Lower lobe of right lung (tissue), 2 donors: ENCODE measurements around the gene ULBP3. TPM values are rescaled to one million over a fixed set of nuclear protein-coding genes. Genes with fewer than 3 reads are reported as not detected.

Experiments
- ATAC-seq, 2 donors: fragments of 200-7000 bp; cut with Tn5 transposase; one replicate each; pipeline ENCODE4 v1.9.1; 2020 to 2022; ENCODE audit warnings: mild to moderate bottlenecking in 2 of 2, moderate library complexity in 2 of 2
- DNase-seq: peaks from one replicate; pipeline ENCODE4 v3.0.0-alpha.2; 2020
- H3K27ac ChIP-seq: fragments of 200-600 bp; one replicate; pipeline ENCODE4 v1.8.0; 2022
- H3K27me3 ChIP-seq: fragments of 200-600 bp; one replicate; pipeline ENCODE4 v1.8.0; 2022; ENCODE audit warnings: low read depth
- H3K36me3 ChIP-seq: fragments of 200-600 bp; one replicate; pipeline ENCODE4 v1.8.0; 2022; ENCODE audit warnings: mild to moderate bottlenecking
- H3K4me1 ChIP-seq: fragments of 200-600 bp; one replicate; pipeline ENCODE4 v1.8.0; 2022
- H3K4me3 ChIP-seq: fragments of 200-600 bp; one replicate; pipeline ENCODE4 v1.8.0; 2022; ENCODE audit warnings: mild to moderate bottlenecking
- H3K9me3 ChIP-seq: fragments of 200-600 bp; one replicate; pipeline ENCODE4 v1.8.0; 2022
- intact Hi-C: fragments of 100-400 bp; cut with DNase I; formaldehyde crosslinking; loops from one replicate; pipeline ENCODE4 v1.11.0; 2022
- total RNA-seq: library from RNA; stranded (reverse); fragmentation: NEBNext Ultra II Directional; extraction: Animal tissue kit (Norgen Biotek cat#: 25700); gene quantifications from one replicate; pipeline ENCODE4 v1.2.1, GENCODE V29; 2021
- TF ChIP-seq, protein P1 (sequence below): fragments of 200-600 bp; IDR thresholded peaks from one replicate; pipeline ENCODE4 v1.8.0; 2022; ENCODE audit warnings: antibody characterized with exemption, mild to moderate bottlenecking
- donor health status: DM: no; HTN: yes; CAD: no; lungs with severe emphysema.

ULBP3 gene
- total RNA-seq, 1 donor from 2014 or later: 2.4 TPM

DNA sequence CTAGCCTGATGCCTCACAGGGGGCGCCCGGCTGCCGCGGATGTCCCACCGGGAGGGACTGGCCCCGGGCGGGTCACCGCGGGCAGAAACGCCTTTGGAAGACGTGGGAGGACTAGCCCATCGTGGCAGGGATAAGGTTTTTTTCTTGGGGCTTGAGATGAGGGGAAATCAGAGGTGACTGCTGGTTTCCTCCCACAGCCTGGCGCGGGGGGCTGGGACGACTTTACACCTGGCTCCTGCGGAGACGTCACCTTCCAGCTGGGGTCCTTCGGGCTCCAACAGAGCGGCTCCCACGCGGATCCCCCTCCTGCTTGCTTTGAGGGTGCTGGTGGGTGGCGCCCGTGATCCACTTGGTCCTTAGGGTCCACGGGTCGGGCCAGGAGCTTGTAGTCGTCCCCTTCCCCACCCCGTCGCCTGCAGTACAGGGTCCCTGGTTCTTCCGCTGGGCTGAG, 11.4 kb downstream of the ULBP3 start:
- DNase-seq (no peak), ATAC-seq (no peak)
- H3K27me3 ChIP-seq: peaks cover 16% of the 10 kb centered on the region
- H3K36me3 ChIP-seq: no peaks in the 10 kb centered on the region
- no peaks in the 10 kb centered on the region for H3K4me1 ChIP-seq
- no peaks in the 10 kb centered on the region for H3K9me3 ChIP-seq
- no peak overlapping the region for H3K4me3 ChIP-seq
- no peak overlapping the region for H3K27ac ChIP-seq
- TF ChIP-seq, protein P1, sequence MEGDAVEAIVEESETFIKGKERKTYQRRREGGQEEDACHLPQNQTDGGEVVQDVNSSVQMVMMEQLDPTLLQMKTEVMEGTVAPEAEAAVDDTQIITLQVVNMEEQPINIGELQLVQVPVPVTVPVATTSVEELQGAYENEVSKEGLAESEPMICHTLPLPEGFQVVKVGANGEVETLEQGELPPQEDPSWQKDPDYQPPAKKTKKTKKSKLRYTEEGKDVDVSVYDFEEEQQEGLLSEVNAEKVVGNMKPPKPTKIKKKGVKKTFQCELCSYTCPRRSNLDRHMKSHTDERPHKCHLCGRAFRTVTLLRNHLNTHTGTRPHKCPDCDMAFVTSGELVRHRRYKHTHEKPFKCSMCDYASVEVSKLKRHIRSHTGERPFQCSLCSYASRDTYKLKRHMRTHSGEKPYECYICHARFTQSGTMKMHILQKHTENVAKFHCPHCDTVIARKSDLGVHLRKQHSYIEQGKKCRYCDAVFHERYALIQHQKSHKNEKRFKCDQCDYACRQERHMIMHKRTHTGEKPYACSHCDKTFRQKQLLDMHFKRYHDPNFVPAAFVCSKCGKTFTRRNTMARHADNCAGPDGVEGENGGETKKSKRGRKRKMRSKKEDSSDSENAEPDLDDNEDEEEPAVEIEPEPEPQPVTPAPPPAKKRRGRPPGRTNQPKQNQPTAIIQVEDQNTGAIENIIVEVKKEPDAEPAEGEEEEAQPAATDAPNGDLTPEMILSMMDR: no peak
- intact Hi-C loops: no loop called here

GRCh38 chr6:150056916-150057315, 12.0 kb downstream of the ULBP3 start:
- intact Hi-C loops: no loop called here

DNA sequence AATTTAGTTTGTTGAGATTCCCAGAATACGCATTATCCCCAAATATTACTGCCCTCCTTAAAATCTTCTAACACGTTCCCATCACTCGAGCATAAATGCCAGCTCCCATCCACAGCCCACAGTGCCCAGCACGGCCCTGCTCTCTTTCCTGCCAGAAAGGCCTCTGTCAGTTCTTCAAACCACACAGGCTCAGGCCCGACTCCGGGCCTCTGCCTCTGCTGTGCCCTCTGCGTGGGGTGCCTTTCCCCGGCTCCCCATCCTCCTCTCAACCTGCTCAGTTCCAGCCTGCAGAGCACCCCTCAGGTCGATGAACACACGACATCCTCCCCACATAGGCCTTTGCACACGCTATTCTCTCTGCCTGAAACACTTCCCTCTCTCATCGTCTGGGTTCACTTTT, 12.8 kb downstream of the ULBP3 start:
- Histone ChIP-seq H3K9me3 (no peaks in the 10 kb centered on the region), H3K4me1 (no peaks in the 10 kb centered on the region), H3K27ac (no peak overlapping the region), H3K36me3 (no peaks in the 10 kb centered on the region), H3K4me3 (no peak overlapping the region), H3K27me3 (peaks cover 29% of the 10 kb centered on the region)
- ATAC-seq (no peak), DNase-seq (no peak)
- intact Hi-C loops: no loop called here
- TF ChIP-seq, protein P1: no peak

More at GRCh38 chr6:150056916-150057315, 12.0 kb downstream of the ULBP3 start:
- ATAC-seq (no peak), DNase-seq (no peak)
- H3K36me3 ChIP-seq: no peaks in the 10 kb centered on the region
- no peaks in the 10 kb centered on the region for H3K4me1 ChIP-seq
- no peak overlapping the region for H3K4me3 ChIP-seq
- no peaks in the 10 kb centered on the region for H3K9me3 ChIP-seq
- no peak overlapping the region for H3K27ac ChIP-seq
- peaks cover 22% of the 10 kb centered on the region for H3K27me3 ChIP-seq
- TF ChIP-seq, protein P1: no peak

DNA sequence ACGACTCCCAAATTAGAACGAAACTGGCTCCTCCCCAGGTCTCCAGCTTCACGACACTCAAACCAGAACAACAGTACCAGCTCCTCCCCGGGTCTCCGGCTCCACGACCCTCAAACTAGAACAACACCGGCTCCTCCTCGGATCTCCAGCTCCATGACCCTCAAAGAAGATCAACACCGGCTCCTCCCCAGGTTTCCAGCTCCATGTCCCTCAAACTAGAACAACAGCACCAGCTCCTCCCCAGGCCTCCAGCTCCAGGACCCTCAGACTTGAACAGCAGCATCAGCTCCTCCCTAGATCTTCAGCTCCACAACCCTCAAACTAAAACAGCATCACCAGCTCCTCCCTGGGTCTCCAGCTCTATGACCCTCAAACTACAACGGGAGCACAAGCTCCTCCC, 13.8 kb downstream of the ULBP3 start:
- TF ChIP-seq, protein P1: no peak
- H3K4me1 ChIP-seq: no peaks in the 10 kb centered on the region
- ATAC-seq (no peak), DNase-seq (no peak)
- intact Hi-C loops: no loop called here
- no peak overlapping the region for H3K4me3 ChIP-seq
- no peaks in the 10 kb centered on the region for H3K36me3 ChIP-seq
- H3K27ac ChIP-seq: no peak overlapping the region
- no peaks in the 10 kb centered on the region for H3K9me3 ChIP-seq
- H3K27me3 ChIP-seq: peaks cover 29% of the 10 kb centered on the region

DNA sequence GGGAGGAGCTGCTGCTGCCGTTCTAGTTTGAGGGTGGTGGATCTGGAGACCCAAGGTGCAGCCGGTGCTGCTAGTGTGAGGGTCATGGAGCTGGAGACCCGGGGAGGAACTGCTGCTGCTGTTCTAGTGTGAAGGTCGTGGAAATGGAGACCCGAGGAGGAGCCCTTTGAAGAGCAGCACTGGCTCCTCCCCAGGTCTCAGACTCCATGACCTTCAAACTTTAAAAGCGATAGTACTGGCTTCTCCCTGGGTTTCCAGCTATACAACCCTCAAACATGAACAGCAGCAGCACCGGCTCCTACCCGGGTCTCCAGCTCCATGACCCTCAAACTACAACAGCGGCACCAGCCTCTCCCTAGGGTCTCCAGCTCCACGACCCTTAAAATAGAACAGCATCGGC, 15.5 kb downstream of the ULBP3 start:
- Histone ChIP-seq H3K4me1 (no peaks in the 10 kb centered on the region), H3K27me3 (peaks cover 29% of the 10 kb centered on the region), H3K4me3 (no peak overlapping the region), H3K36me3 (no peaks in the 10 kb centered on the region), H3K9me3 (no peaks in the 10 kb centered on the region), H3K27ac (no peak overlapping the region)
- intact Hi-C loops: no loop called here
- ATAC-seq (no peak), DNase-seq (no peak)
- TF ChIP-seq, protein P1: no peak

DNA sequence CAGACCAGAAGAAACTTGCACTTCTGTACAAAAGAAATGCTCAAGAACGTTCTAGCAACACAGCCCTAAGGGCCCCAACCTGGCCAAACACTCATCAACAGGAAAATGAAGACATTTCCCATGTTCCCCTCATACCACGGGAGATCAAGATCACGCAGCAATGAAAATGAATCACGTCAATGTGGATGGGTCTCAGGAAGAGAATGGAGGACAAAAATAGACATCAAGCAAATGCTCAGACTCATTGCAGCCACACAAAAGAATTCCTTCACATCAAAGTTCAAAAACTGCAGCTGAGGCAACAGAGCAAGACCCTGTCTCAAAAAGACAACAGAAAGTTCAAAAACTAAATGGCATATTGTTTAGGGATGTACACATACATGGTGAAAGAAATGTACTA, 18.1 kb downstream of the ULBP3 start:
- DNase-seq (no peak), ATAC-seq (no peak)
- intact Hi-C loops: no loop called here

More for the DNA sequence above, 18.1 kb downstream of the ULBP3 start:
- H3K36me3 ChIP-seq: no peaks in the 10 kb centered on the region
- no peaks in the 10 kb centered on the region for H3K4me1 ChIP-seq
- no peak overlapping the region for H3K4me3 ChIP-seq
- no peaks in the 10 kb centered on the region for H3K9me3 ChIP-seq
- H3K27ac ChIP-seq: no peak overlapping the region
- TF ChIP-seq, protein P1: no peak
- H3K27me3 ChIP-seq: peaks cover 29% of the 10 kb centered on the region
